ENCODE results near the gene TCN2. TPM values are rescaled to one million over a fixed set of nuclear protein-coding genes. Genes with fewer than 3 reads are reported as not detected.

Gene TCN2
- polyA plus RNA-seq, 4 donors = 8.7 to 52.5 (median 16.2) TPM

DNA sequence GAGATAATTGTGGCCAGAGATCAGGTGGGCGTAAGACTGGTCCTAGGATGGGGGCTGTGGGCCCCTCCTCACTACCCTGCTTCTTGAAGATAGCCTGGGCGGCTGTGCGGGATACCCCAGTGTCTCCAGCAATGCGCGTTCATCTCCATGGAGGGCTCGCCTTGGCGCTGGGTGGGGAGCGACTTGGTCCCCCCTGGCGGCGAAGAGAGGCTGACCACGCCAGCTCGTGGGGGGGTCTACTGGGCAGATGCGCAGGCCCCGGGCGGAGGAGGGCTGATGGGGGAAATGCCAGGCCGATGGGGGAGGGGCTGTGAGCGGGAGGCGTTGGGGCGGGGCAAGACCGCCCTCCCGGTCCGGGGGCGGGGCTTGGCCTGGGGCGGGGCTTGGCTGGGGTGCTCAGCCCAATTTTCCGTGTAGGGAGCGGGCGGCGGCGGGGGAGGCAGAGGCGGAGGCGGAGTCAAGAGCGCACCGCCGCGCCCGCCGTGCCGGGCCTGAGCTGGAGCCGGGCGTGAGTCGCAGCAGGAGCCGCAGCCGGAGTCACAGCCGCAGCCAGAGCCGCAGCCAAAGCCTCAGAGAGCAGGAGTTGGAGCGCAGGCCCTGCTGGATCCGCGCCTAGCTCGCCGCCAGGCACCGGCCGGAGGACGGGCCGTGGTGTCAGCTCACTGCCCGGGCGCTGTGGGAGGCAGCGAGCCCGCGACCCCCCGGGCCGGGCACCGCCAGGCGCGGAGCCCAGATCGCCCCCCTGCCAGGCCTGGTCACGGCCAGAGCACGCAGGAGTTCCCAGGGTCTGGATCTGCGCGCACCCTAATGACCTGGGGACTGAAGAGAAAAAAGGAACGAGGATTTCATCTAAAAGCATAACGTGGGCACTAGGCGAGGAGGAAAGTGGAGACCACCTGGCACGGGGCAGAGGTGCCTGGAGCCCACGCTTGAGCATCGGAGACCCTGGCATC lies 28.6 kb downstream of the TCN2 start, which contains the start of gene SLC35E4:
Gene SLC35E4, plus strand, starts transcription at position 509 of the 953 bp plus-strand sequence. CDS start 670 bp downstream, outside the sequence.
- H3K27me3 ChIP-seq (ENCODE audit: control insufficient read depth in 3 of 3, insufficient read depth in 3 of 3, low read length in 3 of 3) = no peaks in the 10 kb centered on the region
- 1 to 2% (median 1%) methylated on average over 52 to 75 of the region's 75 CpGs for WGBS, 3 donors
- H3K4me3 ChIP-seq (ENCODE audit: low read depth in 1 of 3, low read length in 3 of 3) = peak within 1 kb of the TSS; percentile 32 to 59 (median 33)
- H3K9me3 ChIP-seq (ENCODE audit: control insufficient read depth in 2 of 2, insufficient read depth in 1 of 2, low read depth in 1 of 2, low read length in 1 of 2) = peaks cover 0 to 3% of the 10 kb centered on the region in 2 donors
- no peaks in the 10 kb centered on the region for H3K36me3 ChIP-seq (ENCODE audit: control insufficient read depth in 3 of 3, insufficient read depth in 2 of 3, low read depth in 1 of 3, low read length in 3 of 3)
- peak within 1 kb of the TSS; percentile 69 to 83 (median 72) for H3K27ac ChIP-seq (ENCODE audit: low read depth in 1 of 3, low read length in 2 of 3)
- FAIRE-seq (no peak), DNase-seq (peak; percentile 83 to 88)
- peaks cover 4 to 21% (median 5%) of the 10 kb centered on the region in 3 donors for H3K4me1 ChIP-seq (ENCODE audit: control insufficient read depth in 3 of 3, insufficient read depth in 2 of 3, low read depth in 1 of 3, low read length in 2 of 3)

DNA sequence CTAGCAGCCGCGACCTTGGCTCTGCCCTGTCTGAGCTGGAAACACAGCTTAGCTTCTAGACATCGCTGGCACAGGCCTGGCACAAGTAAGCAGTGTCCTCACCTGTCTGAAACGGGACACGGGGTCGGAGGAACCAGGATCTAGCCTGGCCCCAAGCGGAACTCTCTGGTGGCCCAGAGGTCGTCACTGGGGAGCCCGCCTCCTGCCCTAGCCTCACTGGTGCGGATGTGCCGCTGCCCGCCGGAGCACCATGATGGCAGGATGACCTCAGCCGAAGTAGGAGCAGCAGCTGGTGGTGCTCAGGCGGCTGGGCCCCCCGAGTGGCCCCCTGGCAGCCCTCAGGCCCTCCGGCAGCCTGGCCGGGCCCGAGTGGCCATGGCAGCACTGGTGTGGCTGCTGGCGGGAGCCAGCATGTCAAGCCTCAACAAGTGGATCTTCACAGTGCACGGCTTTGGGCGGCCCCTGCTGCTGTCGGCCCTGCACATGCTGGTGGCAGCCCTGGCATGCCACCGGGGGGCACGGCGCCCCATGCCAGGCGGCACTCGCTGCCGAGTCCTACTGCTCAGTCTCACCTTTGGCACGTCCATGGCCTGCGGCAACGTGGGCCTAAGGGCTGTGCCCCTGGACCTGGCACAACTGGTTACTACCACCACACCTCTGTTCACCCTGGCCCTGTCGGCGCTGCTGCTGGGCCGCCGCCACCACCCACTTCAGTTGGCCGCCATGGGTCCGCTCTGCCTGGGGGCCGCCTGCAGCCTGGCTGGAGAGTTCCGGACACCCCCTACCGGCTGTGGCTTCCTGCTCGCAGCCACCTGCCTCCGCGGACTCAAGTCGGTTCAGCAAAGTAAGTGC lies 29.5 kb downstream of the TCN2 start:
- Histone ChIP-seq H3K4me3 (ENCODE audit: low read depth in 1 of 3, low read length in 3 of 3) (peak overlapping the region; percentile 20 to 59 (median 33)), H3K27me3 (ENCODE audit: control insufficient read depth in 3 of 3, insufficient read depth in 3 of 3, low read length in 3 of 3) (no peaks in the 10 kb centered on the region), H3K9me3 (ENCODE audit: control insufficient read depth in 2 of 2, insufficient read depth in 1 of 2, low read depth in 1 of 2, low read length in 1 of 2) (peaks cover 0 to 3% of the 10 kb centered on the region in 2 donors), H3K36me3 (ENCODE audit: control insufficient read depth in 3 of 3, insufficient read depth in 2 of 3, low read depth in 1 of 3, low read length in 3 of 3) (no peaks in the 10 kb centered on the region), H3K4me1 (ENCODE audit: control insufficient read depth in 3 of 3, insufficient read depth in 2 of 3, low read depth in 1 of 3, low read length in 2 of 3) (peaks cover 4 to 21% (median 5%) of the 10 kb centered on the region in 3 donors), H3K27ac (ENCODE audit: low read depth in 1 of 3, low read length in 2 of 3) (peak overlapping the region in 1 of 3 donors; percentile 83)
- FAIRE-seq = no peak
- DNase-seq = peak; percentile 16 to 26
- 34 to 55% (median 47%) methylated on average over 42 to 45 of the region's 45 CpGs for WGBS, 3 donors

DNA sequence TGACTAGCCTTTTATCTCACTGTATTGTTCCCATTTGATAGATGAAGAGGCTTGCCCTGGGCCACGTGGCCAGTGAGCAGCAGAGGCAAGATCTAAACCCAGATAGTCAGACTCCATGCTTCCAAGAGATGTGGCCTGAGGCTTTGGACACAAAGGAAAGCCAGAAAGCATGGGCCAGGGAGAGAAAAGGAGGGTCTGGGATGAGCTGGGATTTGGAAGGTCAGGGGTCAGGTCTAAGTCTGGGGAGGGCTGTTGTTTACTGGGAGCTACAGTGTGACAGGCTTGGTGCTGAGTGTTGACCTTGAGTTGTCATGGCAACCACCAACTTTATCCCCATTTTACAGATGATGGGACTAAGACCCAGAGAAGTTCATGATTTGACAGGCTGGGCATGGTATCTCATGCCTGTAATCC lies 30.7 kb downstream of the TCN2 start:
- Histone ChIP-seq H3K36me3 (ENCODE audit: control insufficient read depth in 3 of 3, insufficient read depth in 2 of 3, low read depth in 1 of 3, low read length in 3 of 3) (no peaks in the 10 kb centered on the region), H3K4me1 (ENCODE audit: control insufficient read depth in 3 of 3, insufficient read depth in 2 of 3, low read depth in 1 of 3, low read length in 2 of 3) (peaks cover 4 to 21% (median 5%) of the 10 kb centered on the region in 3 donors), H3K9me3 (ENCODE audit: control insufficient read depth in 2 of 2, insufficient read depth in 1 of 2, low read depth in 1 of 2, low read length in 1 of 2) (no peaks in the 10 kb centered on the region), H3K27ac (ENCODE audit: low read depth in 1 of 3, low read length in 2 of 3) (no peak overlapping the region), H3K27me3 (ENCODE audit: control insufficient read depth in 3 of 3, insufficient read depth in 3 of 3, low read length in 3 of 3) (no peaks in the 10 kb centered on the region), H3K4me3 (ENCODE audit: low read depth in 1 of 3, low read length in 3 of 3) (no peak overlapping the region)
- 52 to 74% (median 70%) methylated on average over 1 of the region's 1 CpG for WGBS, 3 donors
- DNase-seq = no peak
- FAIRE-seq = no peak

DNA sequence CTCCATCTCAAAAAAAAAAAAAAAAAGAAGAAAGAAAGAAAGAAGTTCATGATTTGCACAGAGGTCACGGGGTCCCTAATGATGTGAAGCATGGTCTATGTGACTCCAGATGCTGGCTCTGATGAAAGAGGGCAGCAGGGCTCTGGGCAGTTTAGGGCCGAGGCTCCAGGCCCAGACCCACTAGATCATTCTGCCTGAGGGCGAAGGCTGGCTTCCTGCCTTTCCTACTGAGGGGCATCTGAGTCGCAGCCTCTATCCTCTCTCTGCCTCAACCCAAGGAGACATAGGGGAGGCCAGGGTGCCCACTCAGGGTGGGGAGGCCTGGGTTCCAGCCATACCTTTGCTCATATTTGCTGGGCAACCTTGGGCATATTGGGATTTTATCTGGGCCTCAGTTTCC lies 33.4 kb downstream of the TCN2 start:
- no peak overlapping the region for H3K4me3 ChIP-seq (ENCODE audit: low read depth in 1 of 3, low read length in 3 of 3)
- DNase-seq = no peak
- no peaks in the 10 kb centered on the region for H3K27me3 ChIP-seq (ENCODE audit: control insufficient read depth in 3 of 3, insufficient read depth in 3 of 3, low read length in 3 of 3)
- 93 to 98% (median 93%) methylated on average over 4 of the region's 4 CpGs for WGBS, 3 donors
- H3K4me1 ChIP-seq (ENCODE audit: control insufficient read depth in 3 of 3, insufficient read depth in 2 of 3, low read depth in 1 of 3, low read length in 2 of 3) = peaks cover 4 to 14% (median 5%) of the 10 kb centered on the region in 3 donors
- H3K9me3 ChIP-seq (ENCODE audit: control insufficient read depth in 2 of 2, insufficient read depth in 1 of 2, low read depth in 1 of 2, low read length in 1 of 2) = no peaks in the 10 kb centered on the region
- no peak overlapping the region for H3K27ac ChIP-seq (ENCODE audit: low read depth in 1 of 3, low read length in 2 of 3)
- FAIRE-seq = no peak
- no peaks in the 10 kb centered on the region for H3K36me3 ChIP-seq (ENCODE audit: control insufficient read depth in 3 of 3, insufficient read depth in 2 of 3, low read depth in 1 of 3, low read length in 3 of 3)

DNA sequence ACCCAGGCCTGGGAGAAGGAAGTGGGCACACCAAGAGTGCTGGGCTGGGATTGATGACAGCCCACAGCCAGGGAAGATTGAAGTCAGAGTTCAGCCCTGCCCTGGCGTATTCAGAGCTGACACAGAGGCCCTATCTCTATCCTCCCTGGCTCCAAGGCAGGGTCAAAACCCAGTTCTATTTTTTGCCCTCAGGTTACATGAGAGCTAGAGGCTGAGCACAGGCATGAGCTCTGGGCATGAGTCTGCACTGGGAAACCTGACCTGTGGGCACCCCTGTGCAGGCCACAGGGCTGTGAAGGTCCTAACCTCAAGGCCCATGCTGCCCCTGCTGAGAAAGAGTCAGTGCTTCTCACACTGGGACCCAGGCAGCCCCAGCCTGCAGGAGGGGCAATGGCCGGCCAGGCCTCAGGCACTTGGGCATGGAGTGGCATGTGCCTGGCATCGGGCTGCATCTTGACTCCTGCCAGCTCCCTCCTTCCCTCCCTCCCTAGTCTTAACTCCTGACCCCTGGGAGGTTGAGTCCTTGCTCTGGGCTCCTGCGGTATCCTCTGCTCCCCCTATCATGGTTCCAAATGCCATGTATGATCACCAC lies 34.0 kb downstream of the TCN2 start:
- H3K27me3 ChIP-seq (ENCODE audit: control insufficient read depth in 3 of 3, insufficient read depth in 3 of 3, low read length in 3 of 3) = no peaks in the 10 kb centered on the region
- no peak overlapping the region for H3K4me3 ChIP-seq (ENCODE audit: low read depth in 1 of 3, low read length in 3 of 3)
- WGBS, 3 donors = 84 to 91% (median 86%) methylated on average over 4 of the region's 4 CpGs
- H3K36me3 ChIP-seq (ENCODE audit: control insufficient read depth in 3 of 3, insufficient read depth in 2 of 3, low read depth in 1 of 3, low read length in 3 of 3) = no peaks in the 10 kb centered on the region
- no peak overlapping the region for H3K27ac ChIP-seq (ENCODE audit: low read depth in 1 of 3, low read length in 2 of 3)
- no peaks in the 10 kb centered on the region for H3K9me3 ChIP-seq (ENCODE audit: control insufficient read depth in 2 of 2, insufficient read depth in 1 of 2, low read depth in 1 of 2, low read length in 1 of 2)
- FAIRE-seq (no peak), DNase-seq (no peak)
- peaks cover 4 to 13% (median 5%) of the 10 kb centered on the region in 3 donors for H3K4me1 ChIP-seq (ENCODE audit: control insufficient read depth in 3 of 3, insufficient read depth in 2 of 3, low read depth in 1 of 3, low read length in 2 of 3)

DNA sequence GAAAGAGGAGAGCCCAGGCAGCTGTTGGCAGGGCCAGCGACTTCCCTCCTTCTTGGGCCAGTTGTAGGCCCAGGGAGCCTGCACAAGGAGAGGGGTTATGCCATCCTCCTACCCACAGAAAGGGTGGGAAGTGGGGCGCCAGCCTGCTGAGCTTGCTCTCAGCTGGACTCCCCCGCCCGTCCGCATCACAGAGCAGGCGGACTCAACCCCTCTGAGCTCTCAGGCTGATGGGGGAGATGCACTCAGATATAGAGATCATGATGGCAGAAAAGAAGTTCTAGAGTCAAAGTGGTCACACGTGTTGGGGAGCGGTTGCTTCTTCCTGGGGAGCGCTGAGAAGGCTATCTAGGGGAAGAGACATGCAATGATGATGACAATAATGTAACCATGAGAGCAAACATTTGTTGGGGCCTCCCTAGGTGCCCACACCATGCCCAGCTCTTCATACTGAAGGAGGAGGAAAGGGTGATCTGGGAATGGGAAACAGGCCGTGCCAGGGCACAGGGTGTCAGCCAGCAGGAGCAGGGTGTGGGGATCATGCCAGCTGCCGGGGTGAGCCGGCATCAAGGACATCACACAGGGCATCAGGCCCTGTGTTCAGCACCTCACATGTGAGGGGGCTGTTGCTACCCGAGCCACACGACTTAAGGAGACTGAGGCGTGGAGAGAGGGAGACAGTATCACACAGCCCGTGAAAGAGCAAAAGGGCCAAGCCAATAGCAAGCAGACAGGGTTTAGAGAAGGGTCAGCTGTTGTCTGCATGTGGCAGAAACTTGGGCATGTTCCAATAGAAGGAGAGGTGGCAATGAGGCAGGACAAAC lies 36.3 kb downstream of the TCN2 start:
- DNase-seq (no peak), FAIRE-seq (no peak)
- Histone ChIP-seq H3K4me3 (ENCODE audit: low read depth in 1 of 3, low read length in 3 of 3) (no peak overlapping the region), H3K4me1 (ENCODE audit: control insufficient read depth in 3 of 3, insufficient read depth in 2 of 3, low read depth in 1 of 3, low read length in 2 of 3) (no peaks in the 10 kb centered on the region), H3K27me3 (ENCODE audit: control insufficient read depth in 3 of 3, insufficient read depth in 3 of 3, low read length in 3 of 3) (no peaks in the 10 kb centered on the region), H3K27ac (ENCODE audit: low read depth in 1 of 3, low read length in 2 of 3) (no peak overlapping the region), H3K9me3 (ENCODE audit: control insufficient read depth in 2 of 2, insufficient read depth in 1 of 2, low read depth in 1 of 2, low read length in 1 of 2) (no peaks in the 10 kb centered on the region), H3K36me3 (ENCODE audit: control insufficient read depth in 3 of 3, insufficient read depth in 2 of 3, low read depth in 1 of 3, low read length in 3 of 3) (no peaks in the 10 kb centered on the region)
- WGBS, 3 donors = 78 to 85% (median 84%) methylated on average over 16 of the region's 16 CpGs

DNA sequence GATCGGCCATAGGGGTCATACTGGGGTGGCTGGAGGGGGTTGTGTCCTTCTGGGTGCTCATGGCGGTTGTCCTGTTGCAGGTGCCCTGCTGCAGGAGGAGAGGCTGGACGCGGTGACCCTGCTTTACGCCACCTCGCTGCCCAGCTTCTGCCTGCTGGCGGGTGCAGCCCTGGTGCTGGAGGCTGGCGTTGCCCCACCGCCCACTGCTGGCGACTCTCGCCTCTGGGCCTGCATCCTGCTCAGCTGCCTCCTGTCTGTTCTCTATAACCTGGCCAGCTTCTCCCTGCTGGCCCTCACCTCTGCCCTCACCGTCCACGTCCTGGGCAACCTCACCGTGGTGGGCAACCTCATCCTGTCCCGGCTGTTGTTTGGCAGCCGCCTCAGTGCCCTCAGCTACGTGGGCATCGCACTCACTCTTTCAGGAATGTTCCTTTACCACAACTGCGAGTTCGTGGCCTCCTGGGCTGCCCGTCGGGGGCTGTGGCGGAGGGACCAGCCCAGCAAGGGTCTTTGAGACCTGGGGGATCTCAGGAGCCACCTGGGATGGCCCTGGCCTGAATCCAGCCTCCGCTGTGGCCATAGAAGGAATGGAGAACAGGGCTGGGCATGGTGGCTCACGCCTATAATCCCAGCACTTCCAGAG lies 39.7 kb downstream of the TCN2 start:
- DNase-seq (no peak), FAIRE-seq (no peak)
- no peak overlapping the region for H3K27ac ChIP-seq (ENCODE audit: low read depth in 1 of 3, low read length in 2 of 3)
- no peaks in the 10 kb centered on the region for H3K9me3 ChIP-seq (ENCODE audit: control insufficient read depth in 2 of 2, insufficient read depth in 1 of 2, low read depth in 1 of 2, low read length in 1 of 2)
- WGBS, 3 donors = 92 to 96% (median 95%) methylated on average over 23 to 25 of the region's 25 CpGs
- no peaks in the 10 kb centered on the region for H3K36me3 ChIP-seq (ENCODE audit: control insufficient read depth in 3 of 3, insufficient read depth in 2 of 3, low read depth in 1 of 3, low read length in 3 of 3)
- no peaks in the 10 kb centered on the region for H3K27me3 ChIP-seq (ENCODE audit: control insufficient read depth in 3 of 3, insufficient read depth in 3 of 3, low read length in 3 of 3)
- H3K4me1 ChIP-seq (ENCODE audit: control insufficient read depth in 3 of 3, insufficient read depth in 2 of 3, low read depth in 1 of 3, low read length in 2 of 3) = no peaks in the 10 kb centered on the region
- H3K4me3 ChIP-seq (ENCODE audit: low read depth in 1 of 3, low read length in 3 of 3) = no peak overlapping the region
